Measurements from ENCODE around the gene ASXL1.

The ASXL1 gene

GRCh38 chr20:32411955-32412706, 54.0 kb downstream of the ASXL1 start:
- no peak for DNase-seq

GRCh38 chr20:32415494-32415893, 57.4 kb downstream of the ASXL1 start:
- DNase-seq, result no peak

GRCh38 chr20:32416206-32416605, 58.1 kb downstream of the ASXL1 start:
- no peak for DNase-seq

GRCh38 chr20:32418376-32418775, 60.2 kb downstream of the ASXL1 start:
- DNase-seq, result no peak

- DNase-seq, result no peak
Measured at GRCh38 chr20:32421290-32421689, 63.2 kb downstream of the ASXL1 start.

GRCh38 chr20:32427996-32428395, 69.9 kb downstream of the ASXL1 start:
- no peak for DNase-seq

- no peak for DNase-seq
Measured at GRCh38 chr20:32429343-32429742, 71.2 kb downstream of the ASXL1 start.

- no peak for DNase-seq
Measured at GRCh38 chr20:32429745-32430360, 71.7 kb downstream of the ASXL1 start.

GRCh38 chr20:32431457-32431856, 73.3 kb downstream of the ASXL1 start:
- no peak for DNase-seq

GRCh38 chr20:32432277-32432676, 74.1 kb downstream of the ASXL1 start:
- no peak for DNase-seq

GRCh38 chr20:32433311-32434021, 75.3 kb downstream of the ASXL1 start:
- no peak for DNase-seq

GRCh38 chr20:32434434-32434833, 76.3 kb downstream of the ASXL1 start:
- DNase-seq, result no peak

- DNase-seq, result no peak
Measured at GRCh38 chr20:32435449-32436107, 77.4 kb downstream of the ASXL1 start.

- no peak for DNase-seq
Measured at GRCh38 chr20:32436142-32436861, 78.2 kb downstream of the ASXL1 start.

- DNase-seq, result no peak
Measured at GRCh38 chr20:32436968-32437367, 78.8 kb downstream of the ASXL1 start.

GRCh38 chr20:32437391-32438074, 79.4 kb downstream of the ASXL1 start:
- DNase-seq, result peak; percentile 42

- no peak for DNase-seq
Measured at GRCh38 chr20:32438331-32438858, 80.3 kb downstream of the ASXL1 start.

- no peak for DNase-seq
Measured at GRCh38 chr20:32439132-32439829, 81.2 kb downstream of the ASXL1 start.

GRCh38 chr20:32440069-32440757, 82.1 kb downstream of the ASXL1 start:
- DNase-seq, result no peak

- DNase-seq, result no peak
Measured at GRCh38 chr20:32440758-32441078, 82.6 kb downstream of the ASXL1 start.

- no peak for DNase-seq
Measured at GRCh38 chr20:32441638-32442037, 83.5 kb downstream of the ASXL1 start.
